UCSD-AML1 (cell line): Measurements from ENCODE around the gene APCDD1L.
"Not testable (repeated sequence)": the region's sequence is repeated elsewhere in the genome, so short reads cannot be mapped to it uniquely, and the experiment has no call there.

Experiments used
- DNase-seq: peaks from one replicate; lab custom pipeline; 2025; ENCODE audit not compliant: unreplicated experiment; lab: John Stamatoyannopoulos, UW

APCDD1L gene

GRCh38 chr20:58518387-58518786 lies 3.2 kb upstream of the APCDD1L start:
- no peak for DNase-seq

DNA sequence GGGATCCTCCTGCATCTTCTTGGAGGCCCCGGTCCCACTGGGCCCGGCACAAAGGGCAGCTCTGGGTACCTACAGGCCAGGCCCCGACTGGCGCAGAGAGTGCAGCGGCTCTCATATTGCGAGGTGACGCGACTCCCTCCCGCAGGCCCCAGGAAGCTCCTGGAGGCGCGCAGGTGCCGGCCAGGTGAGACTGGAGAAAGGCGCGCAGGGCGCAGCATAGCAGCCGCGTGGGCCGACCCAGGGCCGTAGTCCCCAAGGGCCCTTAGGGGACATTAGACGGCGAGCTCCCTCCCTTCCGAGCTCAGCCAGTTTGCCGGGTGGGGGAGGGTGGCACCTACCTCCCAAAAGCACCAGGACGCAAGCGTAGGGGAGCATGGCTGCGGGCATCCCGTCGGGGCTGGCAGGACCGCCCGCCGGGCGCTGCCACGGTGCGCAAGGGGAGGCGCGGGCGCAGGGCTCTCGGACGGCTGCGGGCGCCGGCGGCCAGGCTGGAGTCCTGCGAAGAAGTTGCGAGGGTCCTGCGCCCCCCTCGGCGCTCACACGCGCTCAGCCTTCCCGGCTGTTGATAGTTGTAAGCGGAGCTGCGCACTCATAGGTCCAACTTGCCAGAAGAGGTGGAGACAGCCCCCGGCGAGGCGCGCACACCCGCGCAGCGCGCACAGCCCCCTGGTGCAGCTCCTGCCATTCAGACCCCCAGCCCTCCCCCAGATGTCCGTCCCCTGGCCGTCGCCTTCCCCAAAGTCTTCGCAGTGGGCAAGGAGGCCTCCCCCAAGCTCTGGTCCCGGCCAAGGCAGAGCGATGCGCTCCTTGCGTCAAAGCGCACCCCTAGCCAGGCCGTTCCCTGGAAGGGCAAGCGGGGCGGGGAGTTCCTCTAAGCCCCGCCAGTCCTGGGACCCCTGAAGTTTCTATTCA lies 622 bp downstream of the APCDD1L start:
- DNase-seq: no peak

DNA sequence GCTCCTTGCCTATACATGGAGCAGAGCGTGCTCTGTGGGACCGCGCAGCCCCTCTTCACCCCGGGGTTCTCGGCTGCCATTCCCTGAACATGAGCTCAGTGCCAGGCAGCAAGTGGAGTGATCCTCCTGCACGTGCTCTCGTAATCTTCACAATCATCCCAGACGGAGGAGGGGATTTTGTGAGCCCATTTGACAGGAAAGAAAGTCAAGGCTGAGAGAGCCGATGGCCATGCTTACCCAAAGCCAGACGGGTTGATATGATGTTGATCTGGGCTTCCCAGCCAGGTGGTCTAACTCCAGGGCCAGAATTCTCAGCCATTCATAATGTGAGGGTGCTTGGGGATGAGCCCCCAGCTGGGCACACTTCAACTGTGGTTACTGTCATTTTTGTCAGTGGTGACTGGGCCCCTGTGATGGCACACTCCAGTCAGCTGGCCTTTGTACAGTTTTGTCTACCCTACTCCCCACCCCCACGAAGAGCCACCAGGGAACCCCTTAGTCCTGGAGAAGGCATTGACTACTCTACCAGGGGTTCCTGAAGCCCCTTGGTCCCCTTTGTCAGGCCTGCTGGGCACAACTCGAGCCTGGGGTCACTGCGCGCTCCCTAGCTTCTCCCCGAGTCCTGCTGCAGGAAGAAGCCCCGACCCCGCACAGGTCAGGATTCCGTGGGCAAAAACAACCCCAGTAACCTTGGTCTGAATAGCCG lies 1.5 kb downstream of the APCDD1L start:
- DNase-seq: no peak

DNA sequence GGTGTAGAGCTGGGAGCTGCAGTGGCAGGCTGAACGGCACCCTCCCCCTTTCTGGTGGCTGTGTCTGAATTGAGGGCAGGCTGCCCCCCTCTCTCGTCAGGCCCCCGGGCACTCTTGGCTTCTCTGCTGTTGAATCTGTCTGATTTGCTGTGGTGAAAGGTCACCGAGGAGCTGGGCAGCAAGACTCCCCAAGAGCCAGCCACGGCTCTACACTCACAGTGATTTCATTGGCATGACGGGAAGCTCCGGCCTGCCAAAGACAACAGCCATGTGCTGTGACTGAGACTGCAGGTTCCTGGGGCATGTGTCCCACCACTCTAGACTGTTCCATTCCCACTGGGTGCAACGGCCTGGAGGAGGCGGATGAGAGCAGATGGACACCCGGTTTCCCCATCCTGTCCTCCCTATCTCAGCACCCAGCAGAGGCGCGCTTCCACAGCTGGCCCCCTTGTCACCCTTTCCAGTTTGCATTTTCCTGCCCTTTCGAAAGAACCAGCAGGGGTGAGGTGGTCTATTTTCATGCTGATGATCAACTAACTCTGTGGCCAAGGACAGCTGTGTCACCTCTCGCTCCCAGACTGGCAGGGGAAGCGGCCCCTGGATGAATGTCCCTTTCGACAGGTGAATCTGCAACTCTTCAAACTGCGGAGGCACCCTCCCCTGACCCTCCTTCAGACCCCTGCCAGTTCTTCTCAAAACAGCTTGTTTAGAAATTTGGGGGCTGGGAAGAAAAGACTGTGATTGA lies 2.2 kb downstream of the APCDD1L start:
- no peak for DNase-seq

- DNase-seq: no peak
Observed at GRCh38 chr20:58511861-58512260, 3.3 kb downstream of the APCDD1L start.

GRCh38 chr20:58511364-58511763 lies 3.8 kb downstream of the APCDD1L start:
- DNase-seq: no peak

GRCh38 chr20:58510921-58511320 lies 4.3 kb downstream of the APCDD1L start:
- no peak for DNase-seq

- DNase-seq: no peak
Observed at GRCh38 chr20:58508762-58509395, 6.3 kb downstream of the APCDD1L start.

- not testable (repeated sequence) for DNase-seq
Observed at GRCh38 chr20:58506999-58507398, 8.2 kb downstream of the APCDD1L start.

- DNase-seq: no peak
Observed at GRCh38 chr20:58504566-58504965, 10.6 kb downstream of the APCDD1L start.

DNA sequence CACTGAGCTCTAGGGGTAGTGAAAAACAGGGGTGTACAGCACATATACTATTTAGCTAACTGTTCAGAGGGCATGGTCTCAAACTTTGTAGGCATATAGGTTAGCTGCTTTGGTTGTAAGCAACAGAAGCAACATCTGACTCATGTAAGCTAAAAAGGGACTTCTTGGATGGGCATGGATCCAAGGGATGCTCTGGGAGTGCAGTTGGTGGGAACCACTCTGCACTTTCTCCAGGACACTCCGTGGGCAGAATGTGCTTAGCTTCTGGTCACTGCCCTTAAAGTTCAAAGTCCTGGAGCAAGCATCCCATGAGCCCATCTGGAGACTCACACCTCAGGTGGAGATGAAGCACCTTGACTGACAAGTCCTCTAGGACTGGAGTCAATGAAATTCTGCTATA lies 11.5 kb downstream of the APCDD1L start:
- DNase-seq: no peak

GRCh38 chr20:58500256-58500655 lies 14.9 kb downstream of the APCDD1L start:
- DNase-seq: no peak

DNA sequence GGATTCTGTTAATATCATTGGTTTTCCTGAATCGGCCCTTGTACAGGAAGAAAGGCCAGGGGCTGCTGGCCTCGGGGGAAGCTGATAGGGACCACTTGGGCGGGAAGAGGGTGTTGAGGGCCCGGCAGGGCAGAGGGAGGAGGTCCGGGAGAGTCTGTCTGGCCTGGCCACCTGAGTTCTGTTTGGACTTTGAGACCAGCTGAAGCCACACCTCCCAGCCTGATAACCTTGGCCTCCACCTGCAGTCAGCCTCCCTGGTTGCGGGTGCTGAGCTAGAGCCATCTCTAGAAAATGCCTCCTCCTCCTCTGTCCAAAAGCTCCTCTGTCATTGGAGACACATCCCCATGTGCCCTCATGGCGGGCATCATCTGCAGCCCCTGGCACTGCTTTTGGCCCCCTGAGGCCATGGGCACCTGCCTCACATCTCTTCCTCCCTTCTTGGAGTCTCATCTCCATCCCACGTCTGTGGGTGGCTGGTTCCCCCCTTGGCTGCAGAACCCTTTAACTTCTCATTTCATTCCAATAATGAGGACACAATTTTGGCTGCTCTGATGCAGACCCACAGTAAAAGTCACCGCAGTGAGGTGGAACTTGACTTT lies 16.6 kb downstream of the APCDD1L start:
- DNase-seq: no peak

- DNase-seq: no peak
Observed at GRCh38 chr20:58497724-58498469, 17.3 kb downstream of the APCDD1L start.

DNA sequence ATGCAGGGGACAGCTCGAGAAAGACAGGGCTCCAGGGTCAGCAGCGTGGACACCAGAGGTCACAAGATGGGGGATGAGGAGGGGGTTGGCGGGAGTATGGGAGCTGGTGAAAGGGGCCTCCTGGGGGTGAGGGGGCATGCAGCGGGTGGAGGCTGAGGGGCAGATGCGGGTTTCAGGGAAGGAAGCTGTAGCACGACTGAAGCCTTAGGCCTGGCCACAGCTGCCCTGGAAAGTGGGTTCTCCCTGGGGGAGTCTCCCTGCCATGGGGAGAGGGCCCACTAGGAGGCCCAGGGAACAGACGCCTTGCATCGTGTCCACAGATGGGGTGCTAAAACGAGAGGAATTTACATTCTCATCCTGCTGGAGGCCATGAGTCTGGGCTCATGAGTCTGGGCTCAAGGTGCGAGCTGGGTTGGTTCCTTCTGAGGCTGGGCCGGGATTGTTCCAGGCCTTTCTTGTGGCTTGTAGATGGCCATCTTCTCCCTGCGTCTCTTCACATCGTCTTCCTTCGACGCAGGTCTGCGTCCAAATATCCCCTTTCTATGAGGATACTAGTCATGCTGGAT lies 18.0 kb downstream of the APCDD1L start:
- DNase-seq: no peak

DNA sequence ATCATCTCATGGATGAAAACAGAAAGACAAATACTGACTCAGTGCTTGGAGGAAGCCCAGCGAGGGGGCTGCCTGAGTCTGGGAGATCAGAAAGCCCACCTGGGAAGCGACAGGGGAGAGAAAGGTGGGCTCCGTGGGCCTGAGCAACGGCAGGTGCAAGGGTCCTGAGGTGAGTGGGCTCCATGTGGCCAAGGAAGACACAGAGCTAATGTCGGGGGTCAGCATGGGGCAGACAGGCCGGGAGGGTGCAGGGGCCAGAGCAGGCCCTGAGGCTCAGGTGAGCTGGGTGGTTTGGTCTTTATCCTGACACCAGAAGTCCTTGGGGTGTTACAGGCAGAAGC lies 18.8 kb downstream of the APCDD1L start:
- no peak for DNase-seq

- DNase-seq: no peak
Observed at GRCh38 chr20:58495623-58496428, 19.4 kb downstream of the APCDD1L start.

- DNase-seq: no peak
Observed at GRCh38 chr20:58494923-58495622, 20.1 kb downstream of the APCDD1L start.
